H1 (cell line): ENCODE results near the gene NINJ2. TPM values are rescaled to one million over a fixed set of nuclear protein-coding genes. Genes with fewer than 3 reads are reported as not detected.
"Not testable (repeated sequence)": the region's sequence is repeated elsewhere in the genome, so short reads cannot be mapped to it uniquely, and the experiment has no call there.

Experiments
- CTCF ChIA-PET: fragments of 300-600 bp; sonication (Branson Sonifier 250); formaldehyde crosslinking; loops from one replicate; lab custom pipeline; 2021; ENCODE audit not compliant: partially characterized antibody; lab: Charles Lee
- POLR2A ChIA-PET: fragments of 300-600 bp; sonication (Branson Sonifier 250); formaldehyde crosslinking; loops from one replicate; lab custom pipeline; 2021; ENCODE audit warnings: inconsistent platforms; ENCODE audit not compliant: partially characterized antibody; lab: Charles Lee
- DNase-seq, 2 experiments: peaks; one replicate each; pipeline versions ENCODE4 v3.0.0 to v3.0.0-alpha.2; 2010 to 2022; ENCODE audit warnings: low spot score in 2 of 2, low read depth in 1 of 2, mixed read lengths in 1 of 2
- FAIRE-seq: peaks from 2 replicates; lab custom pipeline; 2011; peaks lifted over from hg19 to GRCh38; lab: Jason Lieb, UNC
- H2AFZ ChIP-seq: 2 replicates; pipeline ENCODE4 v1.8.1; 2012; ENCODE audit warnings: low read length, inconsistent platforms
- H2AK5ac ChIP-seq: 2 replicates; pipeline ENCODE4 v1.6.1; 2013; ENCODE audit warnings: low read depth, low read length
- H2BK120ac ChIP-seq: replicated peaks from 2 replicates; pipeline ENCODE3; 2013; ENCODE audit warnings: low read depth, low read length, inconsistent platforms
- H2BK12ac ChIP-seq: 2 replicates; pipeline ENCODE4 v1.6.1; 2013; ENCODE audit warnings: low read depth, low read length
- H2BK15ac ChIP-seq: 2 replicates; pipeline ENCODE4 v1.6.1; 2013; ENCODE audit warnings: low read length
- H2BK20ac ChIP-seq: 2 replicates; pipeline ENCODE4 v1.6.1; 2013; ENCODE audit warnings: low read length
- H2BK5ac ChIP-seq: 2 replicates; pipeline ENCODE4 v1.6.1; 2013; ENCODE audit warnings: low read depth, low read length
- H3K14ac ChIP-seq: 2 replicates; pipeline ENCODE4 v1.6.1; 2013; ENCODE audit warnings: inconsistent platforms; ENCODE audit not compliant: insufficient read length
- H3K18ac ChIP-seq: 2 replicates; pipeline ENCODE4 v1.6.1; 2013; ENCODE audit warnings: low read length; ENCODE audit errors: extremely low read depth
- H3K23ac ChIP-seq: 2 replicates; pipeline ENCODE4 v1.6.1; 2013; ENCODE audit warnings: inconsistent platforms; ENCODE audit not compliant: insufficient read length
- H3K23me2 ChIP-seq: 2 replicates; pipeline ENCODE4 v1.6.1; 2013; ENCODE audit warnings: low read depth, low read length
- H3K27ac ChIP-seq: 2 replicates; pipeline ENCODE4 v1.6.1; 2011; ENCODE audit warnings: low read depth, low read length, inconsistent platforms
- H3K27me3 ChIP-seq, 4 experiments: replicated peaks in 1 of 4; 1 replicate in 1 of 4; 2 replicates in 3 of 4; pipeline versions ENCODE4 v1.6.1 to v1.8.1; 2011 to 2013; ENCODE audit warnings: low read length in 3 of 4, mild to moderate bottlenecking in 3 of 4, inconsistent platforms in 2 of 4, mixed read lengths in 2 of 4, moderate library complexity in 1 of 4; ENCODE audit not compliant: control insufficient read depth in 3 of 4, insufficient read depth in 3 of 4; ENCODE audit errors: extremely low read depth in 1 of 4
- H3K36me3 ChIP-seq, 4 experiments: 2 replicates each; pipeline versions ENCODE4 v1.6.1 to v1.8.1; 2011 to 2013; ENCODE audit warnings: mild to moderate bottlenecking in 4 of 4, low read length in 3 of 4, moderate library complexity in 2 of 4, control low read depth in 1 of 4, inconsistent platforms in 1 of 4; ENCODE audit not compliant: insufficient read depth in 4 of 4, control insufficient read depth in 2 of 4
- H3K4ac ChIP-seq: replicated peaks from 2 replicates; pipeline ENCODE3; 2013; ENCODE audit warnings: low read length, low read depth, mixed read lengths, inconsistent platforms; ENCODE audit not compliant: insufficient read length
- H3K4me1 ChIP-seq, 4 experiments: replicated peaks in 1 of 4; 1 replicate in 1 of 4; 2 replicates in 3 of 4; pipeline versions ENCODE4 v1.6.1 to v1.8.1; 2011 to 2013; ENCODE audit warnings: low read length in 3 of 4, inconsistent platforms in 2 of 4, mixed read lengths in 1 of 4; ENCODE audit not compliant: insufficient read depth in 4 of 4, control insufficient read depth in 3 of 4
- H3K4me2 ChIP-seq, 2 experiments: 2 replicates each; pipeline versions ENCODE4 v1.6.1 to v1.8.1; 2011 to 2013; ENCODE audit warnings: low read depth in 2 of 2, low read length in 2 of 2, control low read depth in 1 of 2, inconsistent platforms in 1 of 2, mild to moderate bottlenecking in 1 of 2; ENCODE audit not compliant: insufficient read depth in 1 of 2
- H3K4me3 ChIP-seq, 4 experiments: fragments of 200-600, 300-600 bp in 1 of 4; sonication (generic), shearing (Covaris generic), sonication (Bioruptor Twin) in 1 of 4; 2 replicates each; pipeline versions ENCODE4 v1.5.1 to v1.8.1; 2011 to 2016; ENCODE audit warnings: low read length in 4 of 4, low read depth in 3 of 4, control low read depth in 2 of 4, inconsistent platforms in 2 of 4, mild to moderate bottlenecking in 2 of 4, mixed read lengths in 1 of 4, moderate library complexity in 1 of 4; ENCODE audit not compliant: insufficient read depth in 2 of 4; ENCODE audit errors: extremely low read depth in 1 of 4
- H3K56ac ChIP-seq: replicated peaks from 2 replicates; pipeline ENCODE3; 2013; ENCODE audit warnings: low read depth, mild to moderate bottlenecking, mixed read lengths, low read length, inconsistent platforms; ENCODE audit not compliant: insufficient read length
- H3K79me1 ChIP-seq: 2 replicates; pipeline ENCODE4 v1.6.1; 2013; ENCODE audit warnings: low read depth, low read length, control low read depth
- H3K79me2 ChIP-seq, 2 experiments: 2 replicates each; pipeline versions ENCODE4 v1.6.1 to v1.8.1; 2012 to 2013; ENCODE audit warnings: low read length in 2 of 2, mild to moderate bottlenecking in 2 of 2, inconsistent platforms in 1 of 2; ENCODE audit not compliant: insufficient read depth in 2 of 2, control insufficient read depth in 1 of 2
- H3K9ac ChIP-seq, 4 experiments: replicated peaks in 1 of 4; 1 replicate in 1 of 4; 2 replicates in 3 of 4; pipeline versions ENCODE4 v1.6.1 to v1.8.1; 2011 to 2013; ENCODE audit warnings: low read depth in 3 of 4, low read length in 3 of 4, control low read depth in 2 of 4, mild to moderate bottlenecking in 2 of 4, moderate library complexity in 2 of 4, inconsistent platforms in 1 of 4; ENCODE audit errors: extremely low read depth in 1 of 4
- H3K9me3 ChIP-seq, 2 experiments: 2 replicates each; pipeline versions ENCODE4 v1.6.1 to v1.8.1; 2012 to 2013; ENCODE audit warnings: mild to moderate bottlenecking in 2 of 2, moderate library complexity in 2 of 2, control low read depth in 1 of 2, inconsistent platforms in 1 of 2, low read depth in 1 of 2, low read length in 1 of 2, mixed read lengths in 1 of 2; ENCODE audit not compliant: insufficient read depth in 2 of 2
- H4K20me1 ChIP-seq, 2 experiments: replicated peaks in 1 of 2; 2 replicates each; pipeline versions ENCODE3 to v1.8.1; 2011 to 2013; ENCODE audit warnings: inconsistent platforms in 2 of 2, low read length in 2 of 2, mild to moderate bottlenecking in 1 of 2; ENCODE audit not compliant: insufficient read depth in 2 of 2, control insufficient read depth in 1 of 2
- H4K5ac ChIP-seq: 2 replicates; pipeline ENCODE4 v1.6.1; 2013; ENCODE audit warnings: low read length, low read depth, mixed read lengths, inconsistent platforms; ENCODE audit not compliant: insufficient read length
- H4K8ac ChIP-seq: 2 replicates; pipeline ENCODE4 v1.8.0; 2013; ENCODE audit warnings: mild to moderate bottlenecking, moderate library complexity, low read length, inconsistent platforms; ENCODE audit not compliant: insufficient read depth; ENCODE audit errors: extremely low read depth
- H4K91ac ChIP-seq: replicated peaks from 2 replicates; pipeline ENCODE3; 2013; ENCODE audit warnings: low read length, mixed read lengths, inconsistent platforms; ENCODE audit not compliant: insufficient read length
- WGBS, 2 experiments: shearing (Covaris generic) in 1 of 2; methylation state at CpG; one replicate each; pipeline versions ENCODE4 v1.1.6 to v1.1.7; 2013 to 2015; ENCODE audit warnings: low lambda C conversion rate in 2 of 2, mixed read lengths in 2 of 2, inconsistent platforms in 1 of 2, low coverage in 1 of 2, missing lambda C conversion rate in 1 of 2; ENCODE audit not compliant: insufficient replicate concordance in 2 of 2, insufficient coverage in 1 of 2, insufficient read length in 1 of 2; ENCODE audit errors: extremely low coverage in 1 of 2, missing lambda C conversion rate in 1 of 2; 5-methylcytosine and 5-hydroxymethylcytosine counted together
- polyA plus RNA-seq, 7 experiments: library from polyadenylated mRNA; depleted of rRNA in 3 of 7; stranded (reverse) in 5 of 7; unstranded in 2 of 7; fragments of >200 nt in 5 of 7; fragments of 200-250 nt in 2 of 7; gene quantifications; 1 replicate in 5 of 7; 2 replicates in 1 of 7; 4 replicates in 1 of 7; pipeline versions ENCODE4 v1.2.1 to v1.2.3, GENCODE V29; 2011 to 2013; ENCODE audit warnings: missing spikeins in 2 of 7, mixed read lengths in 2 of 7
- total RNA-seq: library from RNA; stranded (reverse); fragmentation: NEBNext Ultra II Directional; extraction: Animal tissue kit (Norgen Biotek cat#: 25700); gene quantifications from 2 replicates; pipeline ENCODE4 v1.2.1, GENCODE V29; 2021

The NINJ2 gene
- total and polyA plus RNA-seq, 2 of the 8 experiments (the other 6 are each of a cell fraction or from before 2014, with no cell fraction given), result 1.4 TPM; not detected in 1

- H3K14ac ChIP-seq, H2BK15ac ChIP-seq, H3K27me3 ChIP-seq, H3K79me2 ChIP-seq, H3K9ac ChIP-seq, H4K8ac ChIP-seq, H3K23me2 ChIP-seq, H3K4me1 ChIP-seq, H3K79me1 ChIP-seq, H4K20me1 ChIP-seq, H3K27ac ChIP-seq, H3K23ac ChIP-seq, H3K4ac ChIP-seq, H2AFZ ChIP-seq, H3K4me2 ChIP-seq, H4K91ac ChIP-seq, DNase-seq, H2BK12ac ChIP-seq, H2BK20ac ChIP-seq, H2AK5ac ChIP-seq, FAIRE-seq, H2BK120ac ChIP-seq, H3K9me3 ChIP-seq, H3K4me3 ChIP-seq, H3K18ac ChIP-seq, H3K36me3 ChIP-seq, H4K5ac ChIP-seq, H3K56ac ChIP-seq, H2BK5ac ChIP-seq: not testable (repeated sequence)
- ChIA-PET POLR2A (interaction anchor here (1.8 to 3.4 kb wide), 3 partner anchors 9 to 166 kb away, joined by 5 to 18 read pairs (median 16); partner anchors contain the start of gene WNK1), CTCF (interaction anchor here (1.1 to 1.6 kb wide), 2 partner anchors 18 to 174 kb away, joined by 3 read pairs; no protein-coding TSS in a partner anchor)
- WGBS, 2 experiments, result 93% methylated on average over 11 of the region's 11 CpGs; no CpG with 5 or more reads in 1 of the 2 experiments
These were observed 21.9 kb downstream of the NINJ2 start for GRCh38 chr12:641321-641720.
